H9 (cell line): Measurements from ENCODE around the gene DIRAS2. TPM values are rescaled to one million over a fixed set of nuclear protein-coding genes. Genes with fewer than 3 reads are reported as not detected.
A peak's percentile ranks its signal among the peaks of the same experiment; 100 is the strongest.

Source experiments
- DNase-seq: peaks from one replicate; pipeline ENCODE4 v3.0.0-alpha.2; 2017
- H2AFZ ChIP-seq: one replicate; pipeline ENCODE4 v1.6.1; 2013; ENCODE audit warnings: mild to moderate bottlenecking, low read length, control low read depth, moderate library complexity
- H2AK5ac ChIP-seq: 2 replicates; pipeline ENCODE4 v1.6.1; 2013; ENCODE audit warnings: low read length, control low read depth, mixed read lengths; ENCODE audit not compliant: insufficient read length
- H2BK120ac ChIP-seq: one replicate; pipeline ENCODE4 v1.6.1; 2013; ENCODE audit warnings: low read depth, mild to moderate bottlenecking, low read length, control low read depth, inconsistent platforms; ENCODE audit not compliant: poor library complexity, severe bottlenecking
- H2BK12ac ChIP-seq: 2 replicates; pipeline ENCODE4 v1.6.1; 2013; ENCODE audit warnings: low read length, control low read depth, mixed read lengths, low read depth; ENCODE audit not compliant: insufficient read length
- H2BK15ac ChIP-seq: 2 replicates; pipeline ENCODE4 v1.6.1; 2013; ENCODE audit warnings: low read depth, low read length, control low read depth
- H2BK20ac ChIP-seq: one replicate; pipeline ENCODE4 v1.6.1; 2013; ENCODE audit warnings: low read depth, mild to moderate bottlenecking, low read length, control low read depth, inconsistent platforms; ENCODE audit not compliant: poor library complexity, severe bottlenecking
- H2BK5ac ChIP-seq: 2 replicates; pipeline ENCODE4 v1.6.1; 2013; ENCODE audit warnings: low read length, control low read depth, mixed read lengths; ENCODE audit not compliant: insufficient read length
- H3K14ac ChIP-seq: 2 replicates; pipeline ENCODE4 v1.6.1; 2013; ENCODE audit warnings: low read length, control low read depth; ENCODE audit not compliant: insufficient read depth
- H3K18ac ChIP-seq: 2 replicates; pipeline ENCODE4 v1.6.1; 2013; ENCODE audit warnings: low read depth, mild to moderate bottlenecking, mixed read lengths, low read length, control low read depth; ENCODE audit not compliant: insufficient read length
- H3K23ac ChIP-seq: 2 replicates; pipeline ENCODE4 v1.6.1; 2013; ENCODE audit warnings: low read length, control low read depth, mixed read lengths, low read depth; ENCODE audit not compliant: insufficient read length
- H3K23me2 ChIP-seq: 2 replicates; pipeline ENCODE4 v1.6.1; 2013; ENCODE audit warnings: low read depth, mild to moderate bottlenecking, mixed read lengths, low read length, control low read depth; ENCODE audit not compliant: insufficient read length, poor library complexity, severe bottlenecking
- H3K27ac ChIP-seq: 2 replicates; pipeline ENCODE4 v1.5.1; 2013; ENCODE audit warnings: low read length, control low read depth, mixed read lengths, low read depth; ENCODE audit not compliant: insufficient read length
- H3K27me3 ChIP-seq: 2 replicates; pipeline ENCODE4 v1.6.1; 2013; ENCODE audit warnings: low read length, control low read depth, inconsistent platforms; ENCODE audit not compliant: insufficient read depth
- H3K4ac ChIP-seq: 2 replicates; pipeline ENCODE4 v1.6.1; 2013; ENCODE audit warnings: low read depth, mild to moderate bottlenecking, control low read depth, inconsistent platforms, low read length, moderate library complexity
- H3K4me1 ChIP-seq: 2 replicates; pipeline ENCODE4 v1.6.1; 2013; ENCODE audit warnings: low read length, control low read depth, inconsistent platforms; ENCODE audit not compliant: insufficient read depth
- H3K4me2 ChIP-seq: 2 replicates; pipeline ENCODE4 v1.6.1; 2013; ENCODE audit warnings: low read length, control low read depth, mixed read lengths; ENCODE audit not compliant: insufficient read length, insufficient read depth
- H3K56ac ChIP-seq: 2 replicates; pipeline ENCODE4 v1.6.1; 2013; ENCODE audit warnings: low read depth, mild to moderate bottlenecking, mixed read lengths, low read length, control low read depth; ENCODE audit not compliant: insufficient read length
- H3K79me1 ChIP-seq: 2 replicates; pipeline ENCODE4 v1.6.1; 2013; ENCODE audit warnings: low read depth, mild to moderate bottlenecking, moderate library complexity, low read length, control low read depth, inconsistent platforms; ENCODE audit not compliant: insufficient read depth, poor library complexity, severe bottlenecking
- H3K79me2 ChIP-seq: 2 replicates; pipeline ENCODE4 v1.6.1; 2013; ENCODE audit warnings: low read length, control low read depth, inconsistent platforms; ENCODE audit not compliant: insufficient read depth
- H3K9ac ChIP-seq: 2 replicates; pipeline ENCODE4 v1.6.1; 2013; ENCODE audit warnings: low read length, control low read depth, mixed read lengths; ENCODE audit not compliant: insufficient read length; ENCODE audit errors: extremely low read depth
- H3K9me3 ChIP-seq: one replicate; pipeline ENCODE4 v1.6.1; 2013; ENCODE audit warnings: low read depth, low read length, inconsistent platforms; ENCODE audit not compliant: control insufficient read depth
- H3T11ph ChIP-seq: one replicate; pipeline ENCODE4 v1.6.1; 2013; ENCODE audit warnings: mild to moderate bottlenecking, low read length, control low read depth, inconsistent platforms
- H4K20me1 ChIP-seq: one replicate; pipeline ENCODE4 v1.6.1; 2013; ENCODE audit not compliant: control insufficient read depth, insufficient read length, insufficient read depth
- H4K5ac ChIP-seq: 2 replicates; pipeline ENCODE4 v1.6.1; 2013; ENCODE audit warnings: low read depth, mild to moderate bottlenecking, mixed read lengths, low read length, control low read depth; ENCODE audit not compliant: insufficient read length
- H4K8ac ChIP-seq: replicated peaks from 2 replicates; pipeline ENCODE4 v1.6.1; 2013; ENCODE audit warnings: low read length, control low read depth, mixed read lengths, low read depth; ENCODE audit not compliant: insufficient read length
- H4K91ac ChIP-seq: 2 replicates; pipeline ENCODE4 v1.6.1; 2013; ENCODE audit warnings: low read depth, mild to moderate bottlenecking, moderate library complexity, mixed read lengths, low read length, control low read depth; ENCODE audit not compliant: insufficient read length
- H3K27ac Mint-ChIP-seq, 3 experiments: 2 replicates in 2 of 3; 3 replicates in 1 of 3; pipeline ENCODE4 v1.8.0; 2020 to 2021; ENCODE audit warnings: mixed read lengths in 3 of 3, mild to moderate bottlenecking in 1 of 3, moderate library complexity in 1 of 3
- H3K27me3 Mint-ChIP-seq: 2 replicates; pipeline ENCODE4 v1.8.0; 2021; ENCODE audit warnings: low read depth, mild to moderate bottlenecking, moderate library complexity, mixed read lengths
- H3K36me3 Mint-ChIP-seq, 3 experiments: 2 replicates in 2 of 3; 3 replicates in 1 of 3; pipeline ENCODE4 v1.8.0; 2020 to 2021; ENCODE audit warnings: low read depth in 3 of 3, mixed read lengths in 3 of 3; ENCODE audit not compliant: insufficient read depth in 1 of 3
- H3K4me1 Mint-ChIP-seq, 2 experiments: 2 replicates each; pipeline ENCODE4 v1.8.0; 2020; ENCODE audit warnings: mixed read lengths in 2 of 2
- H3K4me3 Mint-ChIP-seq, 2 experiments: 2 replicates in 1 of 2; 3 replicates in 1 of 2; pipeline ENCODE4 v1.8.0; 2020 to 2021; ENCODE audit warnings: mild to moderate bottlenecking in 2 of 2, mixed read lengths in 2 of 2, moderate library complexity in 1 of 2
- H3K9me3 Mint-ChIP-seq, 2 experiments: 2 replicates in 1 of 2; 3 replicates in 1 of 2; pipeline ENCODE4 v1.8.0; 2020; ENCODE audit warnings: mild to moderate bottlenecking in 2 of 2, mixed read lengths in 2 of 2, moderate library complexity in 1 of 2
- CTCF ChIP-seq: fragments of 200-600 bp; sonication (generic); conservative IDR thresholded peaks from 3 replicates; pipeline ENCODE4 v1.8.0; 2021; ENCODE audit warnings: antibody characterized with exemption, mild to moderate bottlenecking
- WGBS: extraction: QIAGEN DNeasy Blood & Tissue Kit; methylation state at CpG from one replicate; pipeline ENCODE4 v1.1.7; 2013; ENCODE audit warnings: missing lambda C conversion rate, low lambda C conversion rate, mixed read lengths; ENCODE audit not compliant: insufficient read length; ENCODE audit errors: extremely low coverage; 5-methylcytosine and 5-hydroxymethylcytosine counted together
- total RNA-seq: library from RNA; stranded (reverse); gene quantifications from 2 replicates; pipeline ENCODE4 v1.2.1, GENCODE V29; 2021

Gene DIRAS2
- total RNA-seq, 1 experiment from 2014 or later: not detected

- no CpG with 5 or more reads among the region's 1 CpG for WGBS
- H3K4me3 Mint-ChIP-seq: no peak overlapping the region
- H3K27ac ChIP-seq: no peak overlapping the region
- H2BK15ac ChIP-seq: no peak overlapping the region
- no peak overlapping the region for H3K4ac ChIP-seq
- H3K4me2 ChIP-seq: no peak overlapping the region
- no peaks in the 10 kb centered on the region for H3K23me2 ChIP-seq
- TF ChIP-seq CTCF: peak; percentile 39; the same call in 2 of the 3 replicates
- H2BK5ac ChIP-seq: no peak overlapping the region
- no peak overlapping the region for H2BK120ac ChIP-seq
- no peak overlapping the region for H3K27ac Mint-ChIP-seq
- no peak overlapping the region for H2AFZ ChIP-seq
- H3K27me3 Mint-ChIP-seq: no peaks in the 10 kb centered on the region; the same call in none of the 2 replicates
- no peaks in the 10 kb centered on the region for H3K4me1 ChIP-seq
- H4K20me1 ChIP-seq: no peaks in the 10 kb centered on the region
- no peak overlapping the region for H3T11ph ChIP-seq
- H3K79me2 ChIP-seq: no peaks in the 10 kb centered on the region
- no peaks in the 10 kb centered on the region; the same call in 1 of the 2 replicates for H3K27me3 ChIP-seq
- no peak overlapping the region for H3K9ac ChIP-seq
- H4K5ac ChIP-seq: no peak overlapping the region
- no peak overlapping the region for H3K14ac ChIP-seq
- no peak overlapping the region for H3K23ac ChIP-seq
- H3K4me1 Mint-ChIP-seq: peaks cover 7% of the 10 kb centered on the region in 2 experiments
- H3K9me3 Mint-ChIP-seq: peaks cover 0 to 2% of the 10 kb centered on the region in 2 experiments; a peak in 3 of 5 replicates
- H2BK12ac ChIP-seq: no peak overlapping the region
- no peak overlapping the region for H2AK5ac ChIP-seq
- no peak overlapping the region for H4K91ac ChIP-seq
- H4K8ac ChIP-seq: no peak overlapping the region
- no peak for DNase-seq
- H3K18ac ChIP-seq: peak overlapping the region; percentile 69
- H3K9me3 ChIP-seq: no peaks in the 10 kb centered on the region
- H3K36me3 Mint-ChIP-seq: no peaks in the 10 kb centered on the region
- H3K56ac ChIP-seq: no peak overlapping the region
- no peak overlapping the region for H2BK20ac ChIP-seq
- H3K79me1 ChIP-seq: no peaks in the 10 kb centered on the region
Observed at GRCh38 chr9:90600029-90600428, 42.6 kb downstream of the DIRAS2 start.
